Fibroblast of pulmonary artery (primary cell): ENCODE data around the gene SLC25A42.

ENCODE experiments used
- DNase-seq: peaks from one replicate; pipeline ENCODE4 v3.0.0-alpha.2; 2010; ENCODE audit warnings: low read depth
- H3K4me3 ChIP-seq: replicated peaks from 2 replicates; pipeline ENCODE4 v1.5.1; 2011; ENCODE audit warnings: low read depth, mild to moderate bottlenecking, control low read depth, low read length, moderate library complexity
- TF ChIP-seq, protein P1 (sequence below): IDR thresholded peaks from 2 replicates; pipeline ENCODE4 v1.5.1; 2011; ENCODE audit warnings: mild to moderate bottlenecking, control low read depth, low read length, inconsistent platforms; ENCODE audit errors: missing control alignments

SLC25A42 gene

DNA sequence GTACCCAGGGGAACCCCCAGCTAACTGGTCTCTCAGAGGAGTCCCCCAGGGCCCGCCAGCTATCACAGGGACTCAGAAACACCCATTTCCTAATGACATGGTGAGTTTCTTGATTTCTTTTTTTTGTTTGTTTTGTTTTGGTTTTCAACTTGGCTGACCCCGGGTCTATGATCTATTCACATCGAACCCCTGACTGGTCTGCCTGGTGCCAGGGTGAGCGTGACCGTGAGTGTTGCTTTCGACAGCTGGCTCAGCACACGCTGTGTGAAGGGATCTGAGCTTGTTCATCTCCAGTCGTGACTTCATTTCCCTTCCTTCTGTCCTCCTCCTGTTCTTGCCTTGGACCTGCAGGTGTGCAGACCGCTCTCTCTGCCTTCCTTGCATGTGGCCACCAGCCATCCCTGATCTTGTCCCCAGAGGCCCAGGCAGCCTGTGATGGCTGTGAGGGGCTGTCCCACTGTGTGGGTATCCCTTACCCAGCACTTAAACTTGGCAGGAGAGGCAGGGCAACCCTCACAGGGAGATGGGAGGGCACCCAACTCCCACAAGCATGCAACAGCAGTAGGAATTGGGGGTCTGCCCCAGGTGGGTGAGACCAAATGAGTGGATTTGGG lies 48.3 kb downstream of the SLC25A42 start:
- no peak for DNase-seq
- H3K4me3 ChIP-seq = no peak overlapping the region

GRCh38 chr19:19113040-19113626 lies 49.3 kb downstream of the SLC25A42 start:
- TF ChIP-seq, protein P1, sequence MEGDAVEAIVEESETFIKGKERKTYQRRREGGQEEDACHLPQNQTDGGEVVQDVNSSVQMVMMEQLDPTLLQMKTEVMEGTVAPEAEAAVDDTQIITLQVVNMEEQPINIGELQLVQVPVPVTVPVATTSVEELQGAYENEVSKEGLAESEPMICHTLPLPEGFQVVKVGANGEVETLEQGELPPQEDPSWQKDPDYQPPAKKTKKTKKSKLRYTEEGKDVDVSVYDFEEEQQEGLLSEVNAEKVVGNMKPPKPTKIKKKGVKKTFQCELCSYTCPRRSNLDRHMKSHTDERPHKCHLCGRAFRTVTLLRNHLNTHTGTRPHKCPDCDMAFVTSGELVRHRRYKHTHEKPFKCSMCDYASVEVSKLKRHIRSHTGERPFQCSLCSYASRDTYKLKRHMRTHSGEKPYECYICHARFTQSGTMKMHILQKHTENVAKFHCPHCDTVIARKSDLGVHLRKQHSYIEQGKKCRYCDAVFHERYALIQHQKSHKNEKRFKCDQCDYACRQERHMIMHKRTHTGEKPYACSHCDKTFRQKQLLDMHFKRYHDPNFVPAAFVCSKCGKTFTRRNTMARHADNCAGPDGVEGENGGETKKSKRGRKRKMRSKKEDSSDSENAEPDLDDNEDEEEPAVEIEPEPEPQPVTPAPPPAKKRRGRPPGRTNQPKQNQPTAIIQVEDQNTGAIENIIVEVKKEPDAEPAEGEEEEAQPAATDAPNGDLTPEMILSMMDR = no peak
- H3K4me3 ChIP-seq = no peak overlapping the region
- DNase-seq = peak; percentile 40

More for the DNA sequence above, 48.3 kb downstream of the SLC25A42 start:
- TF ChIP-seq, protein P1 = no peak

DNA sequence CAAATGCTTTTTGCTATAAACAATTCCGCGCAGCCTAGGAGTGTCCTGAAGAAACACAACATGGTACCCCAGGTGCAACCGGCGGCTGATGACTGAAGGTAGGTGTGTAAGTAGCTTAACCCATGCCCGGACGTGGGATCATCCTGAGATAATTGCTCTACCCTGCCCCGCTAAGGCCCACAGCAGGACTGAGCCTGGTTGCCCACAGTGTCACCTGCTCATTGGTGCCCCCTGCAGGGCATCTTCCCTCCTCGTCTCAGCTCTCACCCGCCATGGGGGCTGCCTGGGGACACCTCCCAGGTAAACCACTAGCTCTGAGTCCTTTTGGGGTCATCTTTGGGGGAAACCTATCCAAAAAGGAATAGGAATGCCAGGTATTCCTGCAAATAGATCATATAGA lies 52.2 kb downstream of the SLC25A42 start:
- DNase-seq = peak; percentile 25
- TF ChIP-seq, protein P1 = peak; percentile 56
- no peak overlapping the region for H3K4me3 ChIP-seq

DNA sequence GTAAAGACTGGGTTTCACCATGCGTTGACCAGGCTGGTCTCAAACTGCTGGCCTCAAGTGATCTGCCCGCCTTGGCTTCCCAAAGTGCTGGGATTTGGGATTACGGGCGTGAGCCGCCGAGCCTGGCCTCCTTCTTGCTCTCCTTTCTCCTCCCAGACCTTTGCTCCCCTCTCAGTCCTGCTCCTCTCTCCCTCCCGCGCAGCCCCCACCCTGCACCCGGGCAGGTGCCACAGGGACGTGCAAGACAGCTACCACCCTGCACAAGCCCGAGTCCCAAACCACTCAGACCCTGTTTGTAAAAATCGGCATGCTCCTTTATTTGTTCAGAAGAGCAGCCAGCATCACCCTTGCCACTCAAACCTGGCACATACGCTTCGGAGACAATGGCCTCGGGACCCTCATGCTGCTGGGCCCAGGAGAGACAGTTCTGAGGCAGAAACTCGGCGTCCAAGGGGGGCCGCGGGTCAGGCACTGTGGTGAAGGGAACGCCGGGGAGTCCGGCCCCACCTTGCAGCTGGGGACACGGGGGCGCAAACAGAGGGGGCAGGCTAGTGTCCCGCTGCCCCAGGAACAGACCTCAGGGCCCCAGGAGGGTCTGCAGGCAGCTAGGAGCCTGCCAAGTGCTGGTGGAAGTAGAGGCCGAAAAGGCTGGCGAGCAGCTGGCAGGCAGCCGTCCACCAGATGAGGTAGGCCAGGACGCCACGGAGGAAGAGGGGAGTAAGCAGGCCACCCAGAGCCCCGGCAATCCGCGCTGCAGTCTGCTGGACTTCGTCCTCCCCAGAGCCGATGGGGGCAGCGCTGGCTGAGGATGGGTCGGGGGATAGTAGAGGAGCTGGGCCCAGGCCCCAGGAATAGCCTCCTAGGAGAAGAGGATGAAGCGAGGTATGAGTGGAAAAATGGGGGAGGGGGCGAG lies 55.8 kb downstream of the SLC25A42 start:
- TF ChIP-seq, protein P1 = no peak
- H3K4me3 ChIP-seq = no peak overlapping the region
- DNase-seq = no peak

- DNase-seq = peak; percentile 82
- TF ChIP-seq, protein P1 = no peak
- H3K4me3 ChIP-seq = no peak overlapping the region
Observed at GRCh38 chr19:19120308-19121231, 56.8 kb downstream of the SLC25A42 start.

DNA sequence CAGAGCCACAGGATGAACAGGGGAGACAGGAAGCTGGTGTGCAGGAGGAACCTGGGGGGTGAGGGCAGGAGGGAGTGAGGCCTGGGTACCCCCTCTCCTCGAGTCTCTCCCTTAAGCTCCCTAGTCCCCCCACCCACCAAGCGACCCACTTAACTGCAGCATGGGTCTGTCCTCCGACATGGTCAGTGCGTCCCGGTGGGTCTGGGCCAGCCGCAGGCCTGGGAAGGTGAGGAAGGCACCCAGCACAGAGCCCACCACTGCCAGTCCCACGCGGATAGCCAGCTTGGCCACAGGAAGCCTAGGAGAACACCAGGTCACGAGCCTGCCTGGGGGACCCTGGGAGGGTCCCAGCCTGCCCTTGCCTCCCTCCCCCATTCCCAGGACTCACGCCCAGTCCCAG lies 57.6 kb downstream of the SLC25A42 start:
- no peak overlapping the region for H3K4me3 ChIP-seq
- TF ChIP-seq, protein P1 = no peak
- no peak for DNase-seq
